G401.6 (cell line): ENCODE measurements around the gene VAT1.

ENCODE experiments used
- FAIRE-seq: peaks from 2 replicates; lab custom pipeline; 2012; peaks lifted over from hg19 to GRCh38; lab: Jason Lieb, UNC

Gene VAT1

DNA sequence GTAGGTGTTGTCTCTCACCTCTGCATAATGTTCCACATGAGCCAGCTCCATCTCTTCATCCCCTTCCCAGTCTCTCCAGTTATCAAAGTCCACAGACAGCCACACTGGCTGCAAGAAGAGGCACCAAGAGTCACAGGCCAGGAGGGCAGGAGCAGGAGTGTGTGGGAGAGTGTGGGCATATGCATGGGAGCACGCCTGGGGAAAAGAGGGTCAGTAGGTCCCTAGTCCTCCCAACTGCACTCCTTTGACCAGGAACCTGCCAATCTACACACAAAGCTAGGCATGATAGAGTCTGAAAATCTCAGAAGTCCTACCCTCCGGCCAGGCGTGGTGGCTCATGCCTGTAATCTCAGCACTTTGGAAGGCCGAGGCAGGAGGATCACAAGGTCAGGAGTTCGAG, 50.6 kb downstream of the VAT1 start:
- FAIRE-seq = no peak

DNA sequence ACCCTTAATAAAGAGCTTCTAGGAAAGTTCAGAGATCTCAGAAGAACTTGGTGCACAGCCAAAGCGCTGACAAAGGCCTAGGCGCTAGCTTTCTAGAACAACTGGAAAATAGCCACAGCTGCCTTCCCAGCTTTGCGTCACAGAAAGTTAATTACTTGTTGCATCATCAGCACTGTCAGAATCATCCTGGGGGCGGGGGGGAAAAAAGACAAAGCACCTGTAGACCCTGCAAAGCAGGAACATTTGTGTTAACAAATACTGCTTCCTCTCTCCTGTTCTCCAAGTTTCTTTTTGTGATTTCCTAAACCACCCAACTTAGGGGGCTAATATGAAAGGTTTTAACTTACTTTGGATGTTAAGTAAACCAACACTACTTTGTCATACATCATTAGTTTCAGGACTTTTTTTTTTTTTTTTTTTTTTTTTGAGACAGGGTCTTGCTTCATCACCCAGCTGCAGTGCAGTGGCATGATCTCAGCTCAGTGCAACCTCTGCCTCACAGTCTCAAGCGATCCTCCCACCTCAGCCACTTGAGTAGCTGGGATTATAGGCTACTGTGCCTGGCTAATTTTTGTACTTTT, 53.1 kb downstream of the VAT1 start:
- FAIRE-seq = no peak

DNA sequence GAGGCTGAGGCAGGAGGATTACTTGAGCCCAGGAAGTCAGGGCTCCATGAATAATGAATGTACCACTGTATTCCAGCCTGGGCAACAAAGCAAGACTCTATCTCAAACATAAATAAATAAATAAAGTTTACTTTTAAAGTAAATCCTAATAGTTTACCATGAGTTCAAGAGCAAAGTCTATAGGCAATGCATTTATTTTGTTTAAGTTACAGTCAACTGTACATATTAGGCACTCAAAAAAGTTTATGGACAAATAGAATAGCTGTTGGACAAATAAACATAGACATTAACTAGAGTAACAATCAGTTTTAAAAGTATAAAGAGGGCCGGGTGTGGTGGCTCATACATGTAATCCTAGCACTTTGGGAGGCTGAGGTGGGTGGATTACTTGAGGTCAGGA, 54.3 kb downstream of the VAT1 start:
- no peak for FAIRE-seq
